OCI-LY3 (cell line): ENCODE data around the gene TTC9.

Experiments
- CTCF ChIP-seq: fragments of 200-600, 300-600 bp; sonication (generic); IDR thresholded peaks from 2 replicates; pipeline ENCODE4 v1.5.1; 2014; ENCODE audit warnings: antibody characterized with exemption, low read length, low read depth
- EZH2phosphoT487 ChIP-seq: fragments of 200-600 bp; shearing (Covaris generic); IDR thresholded peaks from 2 replicates; pipeline ENCODE4 v1.6.1; 2018; ENCODE audit warnings: antibody characterized with exemption, mixed run types, low read depth

GRCh38 chr14:70697701-70698100, 56.0 kb downstream of the TTC9 start:
- TF ChIP-seq CTCF: no peak
- TF ChIP-seq EZH2phosphoT487: no peak
